AG08395 (cell line): Measurements from ENCODE around the gene CD163L1.

Experiments
- DNase-seq: peaks from one replicate; pipeline ENCODE4 v3.0.0; 2012; ENCODE audit warnings: mixed read lengths, low spot score

The CD163L1 gene

DNA sequence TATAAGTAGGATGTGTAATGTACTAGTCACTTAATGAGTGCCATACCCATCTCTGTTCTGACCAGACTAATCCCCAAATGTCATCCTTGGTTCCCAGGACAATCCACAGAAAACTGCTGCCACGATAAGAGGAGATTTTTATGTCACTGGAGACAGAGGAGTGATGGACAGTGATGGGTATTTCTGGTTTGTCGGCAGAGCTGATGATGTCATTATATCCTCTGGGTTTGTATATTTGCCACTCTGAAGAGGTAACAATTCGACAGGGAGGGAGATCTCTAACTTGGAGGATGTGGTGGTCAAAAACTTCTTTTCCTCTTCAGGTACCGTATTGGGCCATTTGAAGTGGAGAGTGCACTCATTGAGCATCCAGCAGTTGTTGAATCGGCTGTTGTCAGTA is 119.8 kb downstream of the CD163L1 start:
- DNase-seq = no peak

- no peak for DNase-seq
Measured at GRCh38 chr12:7322599-7322998, 121.4 kb downstream of the CD163L1 start.

DNA sequence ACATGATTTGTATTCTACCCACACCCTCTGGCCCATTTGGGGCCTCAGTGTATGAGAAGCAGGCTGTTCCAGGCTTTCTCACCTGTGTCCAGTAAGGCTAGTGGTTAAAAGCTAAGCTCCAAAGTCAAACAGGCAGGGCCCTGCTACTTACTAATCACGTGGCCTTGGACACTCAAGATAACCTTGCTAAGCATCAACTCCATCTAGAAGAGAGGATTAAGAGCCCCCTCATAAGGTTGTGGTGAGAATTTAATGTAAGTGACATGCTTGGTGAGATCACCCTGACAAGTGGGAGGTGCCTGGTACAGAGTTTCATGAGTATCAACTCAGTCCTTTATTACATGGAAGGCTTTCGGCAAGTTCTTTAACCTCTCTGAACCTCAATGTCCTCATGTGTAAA is 122.3 kb downstream of the CD163L1 start:
- DNase-seq = no peak

GRCh38 chr12:7319930-7320329 is 124.0 kb downstream of the CD163L1 start:
- DNase-seq = no peak

DNA sequence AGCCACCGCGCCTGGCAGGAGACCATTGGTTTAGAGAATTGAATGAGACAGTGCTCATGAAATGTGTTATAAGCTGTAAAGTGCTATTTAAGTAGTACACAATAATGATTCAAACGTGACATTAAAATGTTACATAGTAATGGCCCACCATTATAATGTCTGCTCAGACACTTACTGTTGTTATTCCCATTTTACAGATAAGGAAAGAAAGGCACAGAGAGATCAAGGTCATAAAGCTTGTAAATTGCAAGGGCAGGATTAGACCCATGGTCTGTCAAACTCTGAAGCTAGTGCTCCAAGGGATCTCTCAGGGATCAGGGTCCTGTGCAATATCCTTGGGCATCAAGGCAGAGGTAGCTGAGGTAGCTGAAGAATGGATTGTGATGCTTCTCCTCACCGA is 133.9 kb downstream of the CD163L1 start:
- DNase-seq = no peak
